ENCODE data around the gene ULK4. TPM values are rescaled to one million over a fixed set of nuclear protein-coding genes. Genes with fewer than 3 reads are reported as not detected.

ULK4 gene
- total RNA-seq, 1 experiment from 2014 or later: 4.2 TPM

GRCh38 chr3:41629072-41629471 is 332.8 kb downstream of the ULK4 start:
- BruUV-seq (replicated peaks): no TSS peak
- H3K4me3 ChIP-seq (ENCODE audit: low read depth, low read length): no peak overlapping the region
- no peak for DNase-seq
- H3K4me1 ChIP-seq: no peaks in the 10 kb centered on the region; the same call in 1 of the 2 replicates
- no peaks in the 10 kb centered on the region for H3K27me3 ChIP-seq (replicated peaks; ENCODE audit: control insufficient read depth, insufficient read depth, low read length)
- Mint-ChIP-seq H3K36me3 (ENCODE audit: insufficient read depth, unreplicated experiment) (no peaks in the 10 kb centered on the region), H3K27ac (ENCODE audit: unreplicated experiment) (no peak overlapping the region), H3K4me1 (ENCODE audit: low read depth, unreplicated experiment) (peaks cover 12% of the 10 kb centered on the region), H3K4me3 (ENCODE audit: unreplicated experiment) (no peak overlapping the region), H3K27me3 (ENCODE audit: insufficient read depth, unreplicated experiment) (no peaks in the 10 kb centered on the region), H3K9me3 (ENCODE audit: unreplicated experiment) (no peaks in the 10 kb centered on the region)
- TF ChIP-seq, protein P1, sequence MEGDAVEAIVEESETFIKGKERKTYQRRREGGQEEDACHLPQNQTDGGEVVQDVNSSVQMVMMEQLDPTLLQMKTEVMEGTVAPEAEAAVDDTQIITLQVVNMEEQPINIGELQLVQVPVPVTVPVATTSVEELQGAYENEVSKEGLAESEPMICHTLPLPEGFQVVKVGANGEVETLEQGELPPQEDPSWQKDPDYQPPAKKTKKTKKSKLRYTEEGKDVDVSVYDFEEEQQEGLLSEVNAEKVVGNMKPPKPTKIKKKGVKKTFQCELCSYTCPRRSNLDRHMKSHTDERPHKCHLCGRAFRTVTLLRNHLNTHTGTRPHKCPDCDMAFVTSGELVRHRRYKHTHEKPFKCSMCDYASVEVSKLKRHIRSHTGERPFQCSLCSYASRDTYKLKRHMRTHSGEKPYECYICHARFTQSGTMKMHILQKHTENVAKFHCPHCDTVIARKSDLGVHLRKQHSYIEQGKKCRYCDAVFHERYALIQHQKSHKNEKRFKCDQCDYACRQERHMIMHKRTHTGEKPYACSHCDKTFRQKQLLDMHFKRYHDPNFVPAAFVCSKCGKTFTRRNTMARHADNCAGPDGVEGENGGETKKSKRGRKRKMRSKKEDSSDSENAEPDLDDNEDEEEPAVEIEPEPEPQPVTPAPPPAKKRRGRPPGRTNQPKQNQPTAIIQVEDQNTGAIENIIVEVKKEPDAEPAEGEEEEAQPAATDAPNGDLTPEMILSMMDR (IDR thresholded peaks at IDR 0.05; ENCODE audit: insufficient read depth in 1 of 2, low read depth in 1 of 2, low read length in 1 of 2, severe bottlenecking in 1 of 2, unreplicated experiment in 1 of 2): no peak
- intact Hi-C loops (cut with micrococcal nuclease; ENCODE audit: unreplicated experiment): no loop called here
- no peaks in the 10 kb centered on the region for H3K36me3 ChIP-seq (ENCODE audit: control insufficient read depth, insufficient read depth, low read length)
- H3K9me3 ChIP-seq: no peaks in the 10 kb centered on the region
- CTCF ChIA-PET: no interaction called here
- POLR2A ChIA-PET: no interaction called here

- no peaks in the 10 kb centered on the region for H3K36me3 Mint-ChIP-seq (ENCODE audit: insufficient read depth, unreplicated experiment)
- BruUV-seq (replicated peaks): no TSS peak
- DNase-seq: no peak
- H3K9me3 ChIP-seq: no peaks in the 10 kb centered on the region
- H3K36me3 ChIP-seq (ENCODE audit: control insufficient read depth, insufficient read depth, low read length): no peaks in the 10 kb centered on the region
- H3K9me3 Mint-ChIP-seq (ENCODE audit: unreplicated experiment): no peaks in the 10 kb centered on the region
- no peaks in the 10 kb centered on the region; the same call in 1 of the 2 replicates for H3K4me1 ChIP-seq
- intact Hi-C loops (cut with micrococcal nuclease; ENCODE audit: unreplicated experiment): no loop called here
- no peaks in the 10 kb centered on the region for H3K27me3 ChIP-seq (replicated peaks; ENCODE audit: control insufficient read depth, insufficient read depth, low read length)
- H3K27ac Mint-ChIP-seq (ENCODE audit: unreplicated experiment): no peak overlapping the region
- ChIA-PET POLR2A (no interaction called here), CTCF (no interaction called here)
- H3K4me3 Mint-ChIP-seq (ENCODE audit: unreplicated experiment): no peak overlapping the region
- peaks cover 13% of the 10 kb centered on the region for H3K4me1 Mint-ChIP-seq (ENCODE audit: low read depth, unreplicated experiment)
- no peaks in the 10 kb centered on the region for H3K27me3 Mint-ChIP-seq (ENCODE audit: insufficient read depth, unreplicated experiment)
- no peak overlapping the region for H3K4me3 ChIP-seq (ENCODE audit: low read depth, low read length)
- TF ChIP-seq, protein P1 (IDR thresholded peaks at IDR 0.05; ENCODE audit: insufficient read depth in 1 of 2, low read depth in 1 of 2, low read length in 1 of 2, severe bottlenecking in 1 of 2, unreplicated experiment in 1 of 2): no peak
These were observed 334.3 kb downstream of the ULK4 start for GRCh38 chr3:41627477-41628087.

DNA sequence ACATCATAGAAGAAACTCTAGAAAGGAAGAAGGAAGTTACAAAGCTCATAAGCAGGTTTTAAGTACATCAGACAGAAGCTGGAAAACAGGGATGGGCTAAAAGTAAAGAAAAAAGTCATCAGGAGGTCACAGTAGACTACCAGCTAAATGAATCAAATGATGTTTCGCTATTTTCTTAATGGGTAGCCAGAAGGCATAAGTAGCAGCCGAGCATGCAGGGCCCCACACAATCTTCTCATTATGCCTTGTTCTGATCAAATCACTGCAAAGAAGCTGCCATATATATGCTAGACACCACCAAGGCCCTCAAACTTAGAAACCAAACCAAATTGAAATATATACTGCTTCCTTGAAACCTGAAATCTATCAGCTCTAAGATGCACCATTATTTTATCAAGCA is 349.1 kb downstream of the ULK4 start:
- no peaks in the 10 kb centered on the region for H3K9me3 Mint-ChIP-seq (ENCODE audit: unreplicated experiment)
- no peak overlapping the region for H3K4me3 Mint-ChIP-seq (ENCODE audit: unreplicated experiment)
- no peaks in the 10 kb centered on the region for H3K4me1 ChIP-seq
- no peaks in the 10 kb centered on the region for H3K27me3 Mint-ChIP-seq (ENCODE audit: insufficient read depth, unreplicated experiment)
- no peaks in the 10 kb centered on the region for H3K27me3 ChIP-seq (replicated peaks; ENCODE audit: control insufficient read depth, insufficient read depth, low read length)
- TF ChIP-seq, protein P1 (IDR thresholded peaks at IDR 0.05; ENCODE audit: insufficient read depth in 1 of 2, low read depth in 1 of 2, low read length in 1 of 2, severe bottlenecking in 1 of 2, unreplicated experiment in 1 of 2): no peak
- POLR2A ChIA-PET: no interaction called here
- H3K9me3 ChIP-seq: no peaks in the 10 kb centered on the region
- intact Hi-C loops (cut with micrococcal nuclease; ENCODE audit: unreplicated experiment): no loop called here
- no peak overlapping the region for H3K4me3 ChIP-seq (ENCODE audit: low read depth, low read length)
- CTCF ChIA-PET: no interaction called here
- BruUV-seq (replicated peaks): no TSS peak
- no peaks in the 10 kb centered on the region for H3K4me1 Mint-ChIP-seq (ENCODE audit: low read depth, unreplicated experiment)
- H3K27ac Mint-ChIP-seq (ENCODE audit: unreplicated experiment): no peak overlapping the region
- DNase-seq: no peak
- H3K36me3 Mint-ChIP-seq (ENCODE audit: insufficient read depth, unreplicated experiment): no peaks in the 10 kb centered on the region
- no peaks in the 10 kb centered on the region for H3K36me3 ChIP-seq (ENCODE audit: control insufficient read depth, insufficient read depth, low read length)
